Thoracic aorta (tissue), 2 donors: ENCODE measurements around the gene AHRR. TPM values are rescaled to one million over a fixed set of nuclear protein-coding genes. Genes with fewer than 3 reads are reported as not detected.
"Not testable (repeated sequence)": the region's sequence is repeated elsewhere in the genome, so short reads cannot be mapped to it uniquely, and the experiment has no call there.

Source experiments
- ATAC-seq: fragments of 150-250 bp; one replicate; pipeline ENCODE4 v1.8.0; 2017; ENCODE audit warnings: low read depth; ENCODE audit not compliant: insufficient number of reproducible peaks, low FRiP score
- DNase-seq: peaks from one replicate; pipeline ENCODE4 v3.0.0-alpha.2; 2020; ENCODE audit warnings: low spot score
- H3K27ac ChIP-seq, 2 donors: fragments of 200-600 bp; sonication (generic); 1 replicate in 1 of 2; 2 replicates in 1 of 2; pipeline ENCODE4 v1.5.1; 2016; ENCODE audit warnings: mild to moderate bottlenecking in 2 of 2, moderate library complexity in 2 of 2
- H3K27me3 ChIP-seq: fragments of 200-600 bp; sonication (generic); replicated peaks from 2 replicates; pipeline ENCODE4 v1.6.0; 2016; ENCODE audit warnings: mild to moderate bottlenecking; ENCODE audit not compliant: insufficient read depth
- H3K36me3 ChIP-seq: fragments of 200-600 bp; sonication (generic); one replicate; pipeline ENCODE4 v1.5.1; 2016
- H3K4me1 ChIP-seq, 2 donors: fragments of 200-600 bp; sonication (generic); 1 replicate in 1 of 2; 2 replicates in 1 of 2; pipeline versions ENCODE4 v1.5.1 to v1.6.0; 2016; ENCODE audit warnings: low read depth in 2 of 2, mild to moderate bottlenecking in 1 of 2; ENCODE audit not compliant: control insufficient read depth in 1 of 2
- H3K4me3 ChIP-seq: fragments of 200-600 bp; sonication (generic); 2 replicates; pipeline ENCODE4 v1.5.1; 2016; ENCODE audit warnings: mild to moderate bottlenecking
- H3K9me3 ChIP-seq: fragments of 200-600 bp; sonication (generic); 2 replicates; pipeline ENCODE4 v1.5.1; 2016
- CTCF ChIP-seq: fragments of 200-600 bp; sonication (generic); IDR thresholded peaks from one replicate; pipeline ENCODE4 v1.5.1; 2019; ENCODE audit warnings: antibody characterized with exemption
- total RNA-seq, 2 donors: library from RNA; depleted of rRNA; stranded (reverse); fragments of >200 nt; gene quantifications; one replicate each; pipeline versions ENCODE4 v1.1.0 to v1.2.3, GENCODE V29; 2016

Gene AHRR
- total RNA-seq, 2 donors from 2014 or later: 0.85 to 3.1 TPM

GRCh38 chr5:378301-378891 lies 56.9 kb downstream of the AHRR start:
- H3K9me3 ChIP-seq: no peaks in the 10 kb centered on the region
- TF ChIP-seq CTCF: no peak
- H3K36me3 ChIP-seq: no peaks in the 10 kb centered on the region
- no peak overlapping the region for H3K27ac ChIP-seq
- H3K4me3 ChIP-seq: no peak overlapping the region
- H3K4me1 ChIP-seq: peaks cover 0 to 4% of the 10 kb centered on the region in 2 donors
- DNase-seq: no peak
- ATAC-seq: no peak
- no peaks in the 10 kb centered on the region for H3K27me3 ChIP-seq

- no peaks in the 10 kb centered on the region for H3K36me3 ChIP-seq
- H3K4me3 ChIP-seq: no peak overlapping the region
- H3K27me3 ChIP-seq: no peaks in the 10 kb centered on the region
- no peak overlapping the region for H3K27ac ChIP-seq
- ATAC-seq (no peak), DNase-seq (no peak)
- no peaks in the 10 kb centered on the region for H3K9me3 ChIP-seq
- TF ChIP-seq CTCF: no peak
- H3K4me1 ChIP-seq: no peaks in the 10 kb centered on the region
These were observed 57.6 kb downstream of the AHRR start for GRCh38 chr5:378976-379742.

GRCh38 chr5:380701-381309 lies 59.3 kb downstream of the AHRR start:
- ATAC-seq: no peak
- no peak for DNase-seq
- Histone ChIP-seq H3K9me3 (peaks cover 4% of the 10 kb centered on the region), H3K36me3 (no peaks in the 10 kb centered on the region), H3K4me1 (no peaks in the 10 kb centered on the region), H3K27me3 (no peaks in the 10 kb centered on the region), H3K27ac (no peak overlapping the region), H3K4me3 (no peak overlapping the region)
- no peak for TF ChIP-seq CTCF

GRCh38 chr5:383066-383465 lies 61.6 kb downstream of the AHRR start:
- H3K36me3 ChIP-seq: no peaks in the 10 kb centered on the region
- no peak for ATAC-seq
- H3K4me1 ChIP-seq: no peaks in the 10 kb centered on the region
- H3K27me3 ChIP-seq: no peaks in the 10 kb centered on the region
- H3K9me3 ChIP-seq: peaks cover 4% of the 10 kb centered on the region
- no peak for TF ChIP-seq CTCF
- H3K27ac ChIP-seq: no peak overlapping the region
- no peak overlapping the region for H3K4me3 ChIP-seq
- no peak for DNase-seq

- H3K4me1 ChIP-seq: no peaks in the 10 kb centered on the region
- H3K9me3 ChIP-seq: peaks cover 4% of the 10 kb centered on the region
- no peak for TF ChIP-seq CTCF
- ATAC-seq (no peak), DNase-seq (no peak)
- no peak overlapping the region for H3K27ac ChIP-seq
- H3K27me3 ChIP-seq: no peaks in the 10 kb centered on the region
- H3K36me3 ChIP-seq: no peaks in the 10 kb centered on the region
- no peak overlapping the region for H3K4me3 ChIP-seq
These were observed 62.1 kb downstream of the AHRR start for GRCh38 chr5:383621-384020.

GRCh38 chr5:384576-384975 lies 63.1 kb downstream of the AHRR start:
- not testable (repeated sequence) for DNase-seq, ATAC-seq, H3K27me3 ChIP-seq, H3K4me1 ChIP-seq, H3K4me3 ChIP-seq, H3K9me3 ChIP-seq, H3K36me3 ChIP-seq, H3K27ac ChIP-seq
